ENCODE results near the gene TMEM11.
"Not testable (repeated sequence)": the region's sequence is repeated elsewhere in the genome, so short reads cannot be mapped to it uniquely, and the experiment has no call there.

The TMEM11 gene

GRCh38 chr17:21212826-21213637 lies 929 bp downstream of the TMEM11 start:
- no peak for DNase-seq (ENCODE audit: low read depth in 2 of 2)

DNA sequence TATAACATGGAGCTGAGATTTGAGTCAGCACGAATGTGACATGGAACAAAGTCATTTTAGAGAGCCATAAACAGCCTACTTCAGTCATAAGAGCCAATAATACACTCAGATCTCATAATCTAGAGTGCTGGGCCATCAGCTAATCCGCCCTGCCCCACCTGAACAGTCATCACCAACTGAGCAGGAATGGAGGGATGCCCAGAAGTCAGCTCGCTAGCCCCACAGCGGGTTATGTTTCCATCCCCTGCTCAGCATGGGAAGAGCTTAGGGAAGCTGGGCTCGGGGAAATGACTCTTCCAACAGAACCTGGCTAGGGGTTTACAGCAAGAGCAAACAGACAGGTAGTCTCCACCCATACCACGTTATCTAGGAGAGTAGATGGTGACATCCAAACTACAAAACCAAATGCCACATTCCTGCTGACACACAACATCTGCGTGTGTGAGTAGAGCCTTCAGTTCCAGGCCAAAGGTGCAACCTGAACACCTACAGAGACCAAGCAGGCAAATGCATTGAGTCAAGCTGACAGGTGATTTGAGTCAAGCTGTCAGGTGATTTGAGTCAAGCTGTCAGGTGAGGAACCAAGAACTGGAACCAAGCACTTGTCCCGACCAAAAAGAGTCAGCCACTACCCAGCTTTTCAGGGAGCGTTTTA lies 2.0 kb downstream of the TMEM11 start:
- no peak for DNase-seq (ENCODE audit: low read depth in 2 of 2)

- DNase-seq (ENCODE audit: low read depth in 2 of 2), result no peak
Measured at GRCh38 chr17:21210411-21211076, 3.4 kb downstream of the TMEM11 start.

DNA sequence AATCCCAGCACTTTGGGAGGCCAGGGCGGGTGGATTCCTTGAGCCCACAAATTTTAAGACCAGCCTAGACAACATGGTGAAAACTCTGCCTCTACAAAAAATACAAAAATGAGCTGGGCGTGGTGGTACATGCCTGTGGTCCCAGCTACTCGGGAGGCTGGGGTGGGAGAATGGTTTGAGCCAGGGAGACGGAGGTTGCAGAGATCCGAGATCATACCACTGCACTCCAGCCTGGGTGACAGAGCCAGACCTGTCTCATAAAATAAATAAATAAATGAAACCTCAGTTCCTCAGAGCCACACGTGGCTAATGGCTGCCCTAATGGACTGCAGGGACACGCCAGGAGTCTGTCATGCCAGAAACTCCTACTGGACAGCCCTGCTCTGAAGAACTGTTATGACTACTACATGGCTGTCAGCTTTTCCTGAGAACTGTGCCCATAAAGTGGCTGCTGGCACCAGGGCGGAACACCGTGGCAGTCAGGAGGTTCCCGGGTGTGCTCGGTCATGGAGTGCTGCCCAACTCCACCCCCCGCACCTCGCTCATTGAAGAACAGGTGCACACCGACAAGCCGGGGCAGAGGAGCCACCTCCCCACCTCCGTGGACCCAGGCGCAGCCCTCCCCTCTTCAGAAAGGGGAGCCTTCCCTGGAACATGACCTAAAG lies 4.3 kb downstream of the TMEM11 start:
- no peak for DNase-seq (ENCODE audit: low read depth in 2 of 2)

DNA sequence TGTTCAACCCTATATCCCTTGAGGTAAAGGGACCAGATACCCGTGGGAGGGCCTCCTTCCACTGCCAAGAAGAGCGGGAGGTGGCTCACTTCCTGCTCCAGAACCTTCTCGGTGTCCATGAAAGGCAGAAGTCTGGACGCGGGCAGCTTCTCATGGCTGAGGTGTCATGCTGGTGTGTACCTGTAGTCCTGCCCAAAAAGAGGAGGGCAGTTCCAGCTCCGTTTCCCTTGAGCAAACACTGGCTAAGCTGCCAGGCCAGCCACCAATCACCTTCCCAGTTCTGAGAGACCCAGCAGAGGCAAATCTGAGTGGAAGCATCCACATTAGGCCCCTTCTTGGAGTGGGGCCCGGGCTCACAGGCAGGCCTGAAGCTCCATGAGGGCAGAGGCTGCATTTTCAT lies 5.6 kb downstream of the TMEM11 start:
- DNase-seq (ENCODE audit: low read depth in 2 of 2), result no peak

GRCh38 chr17:21204935-21205334 lies 9.0 kb downstream of the TMEM11 start:
- DNase-seq (ENCODE audit: low read depth in 2 of 2), result no peak

GRCh38 chr17:21202512-21202911 lies 11.4 kb downstream of the TMEM11 start:
- DNase-seq (ENCODE audit: low read depth in 2 of 2), result no peak

DNA sequence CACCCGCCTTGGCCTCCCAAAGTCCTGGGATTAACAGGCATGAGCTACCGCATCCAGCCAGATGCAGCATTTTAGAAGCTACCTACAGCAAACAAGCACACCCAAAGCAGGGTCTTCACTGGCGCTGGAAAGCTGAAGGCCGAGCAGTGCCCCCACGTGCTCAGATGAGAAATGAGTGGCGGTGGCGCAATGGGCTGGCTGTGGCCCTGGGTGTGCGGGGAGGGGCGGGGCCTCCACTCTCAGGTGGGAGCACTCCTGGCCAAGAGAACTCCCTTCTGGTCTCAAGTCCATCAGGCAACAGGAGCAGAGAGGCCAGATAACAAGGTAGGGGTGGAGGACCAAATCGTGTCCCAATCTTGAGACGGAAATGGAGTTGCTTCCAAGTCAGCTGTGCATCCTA lies 12.1 kb downstream of the TMEM11 start:
- DNase-seq (ENCODE audit: low read depth in 2 of 2), result no peak

- no peak for DNase-seq (ENCODE audit: low read depth in 2 of 2)
Measured at GRCh38 chr17:21201298-21201595, 12.7 kb downstream of the TMEM11 start.

- no peak for DNase-seq (ENCODE audit: low read depth in 2 of 2)
Measured at GRCh38 chr17:21200590-21201297, 13.2 kb downstream of the TMEM11 start.

DNA sequence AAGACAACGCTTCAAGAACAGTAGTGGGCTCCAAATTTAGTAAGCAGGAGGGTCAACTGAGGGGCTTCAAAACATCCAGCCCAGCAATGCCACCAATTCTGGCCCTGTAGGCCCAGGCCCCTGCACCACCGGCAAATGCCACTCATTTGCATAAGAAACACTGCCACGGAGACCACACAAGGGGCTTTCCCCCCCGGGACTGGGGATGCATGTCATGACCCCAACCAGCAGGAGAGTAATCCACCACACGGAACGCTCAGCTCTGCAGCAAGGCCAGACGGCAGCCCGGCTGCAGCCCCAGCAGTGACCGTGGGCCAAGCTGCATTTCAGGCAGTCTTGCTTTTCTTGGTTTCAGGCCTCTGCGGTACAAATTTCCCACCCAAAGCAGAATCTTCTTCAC lies 14.1 kb downstream of the TMEM11 start:
- no peak for DNase-seq (ENCODE audit: low read depth in 2 of 2)

DNA sequence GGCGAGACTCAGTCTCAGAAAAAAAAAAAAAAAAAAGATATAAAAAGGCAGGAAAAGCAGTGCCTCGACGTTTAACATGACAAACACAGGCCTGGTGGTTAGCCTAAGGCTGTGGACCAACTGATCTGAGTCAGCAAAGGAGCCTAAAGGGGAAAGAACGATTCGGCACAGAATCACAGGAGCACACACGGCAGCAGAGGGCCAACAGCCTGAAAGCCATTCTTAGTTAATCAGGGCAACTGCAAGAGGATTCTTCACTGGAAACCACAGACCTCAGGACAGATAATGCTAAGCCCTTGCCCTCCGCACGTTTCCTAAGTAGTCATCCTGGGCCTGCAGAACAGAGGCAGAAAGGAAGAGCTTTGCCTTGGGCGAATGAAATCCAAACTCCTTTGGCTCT lies 14.7 kb downstream of the TMEM11 start:
- DNase-seq (ENCODE audit: low read depth in 2 of 2), result no peak

DNA sequence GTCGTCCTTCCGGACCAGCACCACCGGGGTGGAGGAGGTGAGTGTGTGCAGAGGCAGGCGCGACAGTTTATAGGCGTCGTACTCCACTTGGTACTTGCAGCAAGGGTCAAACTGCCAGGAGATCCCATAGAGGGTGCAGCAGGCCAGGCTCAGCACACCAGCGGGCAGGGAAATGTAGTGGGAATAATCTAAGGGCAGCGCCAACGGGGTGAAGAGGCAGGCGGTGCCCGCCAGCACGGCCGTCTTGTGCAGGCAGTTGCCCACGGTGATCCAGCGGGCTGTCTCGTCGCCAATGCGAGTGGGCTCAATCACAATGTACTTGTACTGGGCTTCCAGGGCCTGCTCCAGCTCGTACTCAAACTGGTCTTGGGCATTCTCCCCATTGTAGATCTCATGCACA lies 15.6 kb downstream of the TMEM11 start:
- DNase-seq (ENCODE audit: low read depth in 2 of 2), result no peak

DNA sequence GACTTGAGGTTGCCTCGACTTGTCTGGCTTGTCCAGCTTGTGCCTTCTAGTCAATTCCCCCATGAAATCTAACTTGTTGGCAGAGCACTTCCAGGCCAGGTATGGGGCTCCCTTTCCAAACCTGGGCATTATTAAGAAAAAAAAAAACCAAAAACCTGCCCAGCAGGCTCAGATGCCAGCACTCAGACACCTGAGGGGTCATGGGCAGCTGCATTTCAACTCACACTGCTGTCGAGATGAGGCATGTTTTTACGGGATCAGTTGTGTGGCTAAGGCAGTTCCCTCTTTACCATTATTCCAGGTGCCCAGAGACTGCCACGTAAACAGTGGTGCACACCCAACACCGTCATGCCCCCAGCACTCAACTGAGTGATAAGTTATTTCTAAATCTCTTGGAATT lies 17.8 kb downstream of the TMEM11 start:
- no peak for DNase-seq (ENCODE audit: low read depth in 2 of 2)

- DNase-seq (ENCODE audit: low read depth in 2 of 2), result no peak
Measured at GRCh38 chr17:21194703-21195102, 19.3 kb downstream of the TMEM11 start.

GRCh38 chr17:21194226-21194625 lies 19.7 kb downstream of the TMEM11 start:
- no peak for DNase-seq (ENCODE audit: low read depth in 2 of 2)

GRCh38 chr17:21193031-21193430 lies 20.9 kb downstream of the TMEM11 start:
- no peak for DNase-seq (ENCODE audit: low read depth in 2 of 2)

- not testable (repeated sequence) for DNase-seq (ENCODE audit: low read depth in 2 of 2)
Measured at GRCh38 chr17:21192414-21192813, 21.5 kb downstream of the TMEM11 start.

- DNase-seq (ENCODE audit: low read depth in 2 of 2), result no peak
Measured at GRCh38 chr17:21191698-21192097, 22.3 kb downstream of the TMEM11 start.

DNA sequence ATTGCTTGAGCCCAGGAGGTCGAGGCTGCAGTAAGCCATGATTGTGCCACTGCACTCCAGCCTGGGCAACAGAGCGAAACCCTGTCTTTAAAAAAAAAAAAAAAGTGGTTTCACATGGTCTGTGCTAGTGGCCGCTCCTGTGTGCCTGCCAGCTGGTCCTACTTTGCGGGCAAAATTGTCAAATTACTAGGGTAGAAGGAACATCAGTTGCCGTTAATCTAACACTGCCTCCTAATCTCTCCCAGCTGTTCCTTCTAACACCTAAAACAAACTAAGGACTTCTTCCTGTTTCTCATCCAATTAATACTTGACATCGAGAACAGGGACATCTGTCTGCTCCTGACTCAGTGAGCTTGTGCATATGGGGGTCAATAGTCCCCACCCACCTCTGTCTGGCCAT lies 23.9 kb downstream of the TMEM11 start:
- DNase-seq (ENCODE audit: low read depth in 2 of 2), result no peak

DNA sequence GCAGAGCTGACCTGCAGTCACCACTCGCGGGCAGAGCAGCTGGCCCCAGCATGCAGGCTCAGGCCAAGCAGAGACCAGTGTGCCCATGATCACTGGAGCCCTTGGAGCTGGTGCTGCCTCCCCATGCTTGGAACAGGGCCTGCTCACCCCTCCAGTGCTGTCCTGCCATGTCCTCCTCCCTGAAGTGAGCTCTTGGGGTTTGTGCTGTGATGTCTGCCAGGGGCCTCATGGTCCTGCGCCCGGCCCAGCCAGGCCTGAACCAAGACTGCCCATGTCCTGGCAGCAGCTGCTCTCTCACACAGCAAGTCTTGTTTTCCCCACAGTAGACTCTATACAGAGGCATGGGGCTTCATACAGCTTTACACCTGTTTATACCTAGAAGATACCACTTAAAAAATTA lies 24.6 kb downstream of the TMEM11 start:
- no peak for DNase-seq (ENCODE audit: low read depth in 2 of 2)
